Esophagus squamous epithelium (tissue), 5 donors: ENCODE results near the gene SCAMP5. TPM values are rescaled to one million over a fixed set of nuclear protein-coding genes. Genes with fewer than 3 reads are reported as not detected.

ENCODE experiments used
- DNase-seq: peaks from one replicate; lab custom pipeline; 2025; lab: John Stamatoyannopoulos, UW
- H3K27ac ChIP-seq, 4 donors: fragments of 200-600 bp; sonication (generic); one replicate each; pipeline ENCODE4 v1.5.1; 2016 to 2019; ENCODE audit warnings: mild to moderate bottlenecking in 1 of 4
- H3K27me3 ChIP-seq, 4 donors: fragments of 200-600 bp; sonication (generic); 1 replicate in 3 of 4; 2 replicates in 1 of 4; pipeline versions ENCODE4 v1.5.1 to v1.6.0; 2017 to 2021; ENCODE audit warnings: antibody characterized with exemption in 1 of 4
- H3K36me3 ChIP-seq, 3 donors: fragments of 200-600 bp; sonication (generic); one replicate each; pipeline ENCODE4 v1.5.1; 2016 to 2019
- H3K4me1 ChIP-seq, 3 donors: fragments of 200-600 bp; sonication (generic); one replicate each; pipeline ENCODE4 v1.5.1; 2017 to 2019
- H3K4me3 ChIP-seq, 4 donors: fragments of 200-600 bp; sonication (generic); 1 replicate in 3 of 4; 2 replicates in 1 of 4; pipeline ENCODE4 v1.5.1; 2016 to 2019; ENCODE audit warnings: mild to moderate bottlenecking in 2 of 4, moderate library complexity in 1 of 4
- H3K9me3 ChIP-seq, 3 donors: fragments of 200-600 bp; sonication (generic); one replicate each; pipeline ENCODE4 v1.5.1; 2016 to 2019
- POLR2A ChIP-seq, 4 donors: fragments of 450-650 bp; IDR thresholded peaks; one replicate each; pipeline ENCODE4 v1.6.1; 2017; ENCODE audit warnings: antibody characterized with exemption in 4 of 4, mild to moderate bottlenecking in 4 of 4, moderate library complexity in 3 of 4
- WGBS, 2 donors: methylation state at CpG; one replicate each; pipeline ENCODE4 v1.1.5; 2018; 5-methylcytosine and 5-hydroxymethylcytosine counted together
- intact Hi-C: fragments of 100-400 bp; cut with DNase I; formaldehyde crosslinking; loops from one replicate; pipeline ENCODE4 v1.15.0; 2022
- total RNA-seq, 4 donors: library from RNA; depleted of rRNA; stranded (reverse); fragments of >200 nt; gene quantifications; one replicate each; pipeline ENCODE4 v1.1.0, GENCODE V29; 2016
- TF ChIP-seq, protein P1 (sequence below), 6 experiments: fragments of 450-650 bp in 4 of 6; fragments of 200-600 bp in 2 of 6; sonication (generic) in 2 of 6; IDR thresholded peaks; one replicate each; pipeline ENCODE4 v1.5.1; 2016 to 2019; ENCODE audit warnings: antibody characterized with exemption in 6 of 6, mild to moderate bottlenecking in 4 of 6, moderate library complexity in 4 of 6
- donor health status: DM: yes; HTN: yes; CAD: no.

The SCAMP5 gene
- total RNA-seq, 4 donors from 2014 or later: 0.57 to 2.0 (median 0.67) TPM

DNA sequence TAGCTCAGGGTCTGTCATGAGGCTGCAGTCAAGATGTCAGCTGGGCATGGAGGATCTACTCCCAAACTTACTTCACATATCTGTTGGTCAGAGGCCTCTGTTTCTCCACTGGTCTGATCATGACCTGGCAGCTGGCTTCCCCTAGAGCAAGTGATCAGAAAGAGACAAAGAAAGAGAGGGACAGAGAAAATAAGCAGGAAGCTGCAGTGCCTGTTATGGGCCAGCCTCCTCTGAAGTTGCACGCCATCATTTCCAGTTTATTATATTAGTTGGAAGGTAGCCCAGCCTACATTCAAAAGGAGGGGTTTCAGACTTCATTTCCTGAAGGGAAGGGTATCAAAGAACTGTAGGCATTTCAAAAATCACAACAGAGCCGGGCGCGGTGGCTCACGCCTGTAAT lies 33.7 kb upstream of the SCAMP5 start:
- 72 to 78% methylated on average over 4 to 5 of the region's 5 CpGs for WGBS, 2 donors
- Histone ChIP-seq H3K27ac (no peak overlapping the region), H3K36me3 (no peaks in the 10 kb centered on the region)

DNA sequence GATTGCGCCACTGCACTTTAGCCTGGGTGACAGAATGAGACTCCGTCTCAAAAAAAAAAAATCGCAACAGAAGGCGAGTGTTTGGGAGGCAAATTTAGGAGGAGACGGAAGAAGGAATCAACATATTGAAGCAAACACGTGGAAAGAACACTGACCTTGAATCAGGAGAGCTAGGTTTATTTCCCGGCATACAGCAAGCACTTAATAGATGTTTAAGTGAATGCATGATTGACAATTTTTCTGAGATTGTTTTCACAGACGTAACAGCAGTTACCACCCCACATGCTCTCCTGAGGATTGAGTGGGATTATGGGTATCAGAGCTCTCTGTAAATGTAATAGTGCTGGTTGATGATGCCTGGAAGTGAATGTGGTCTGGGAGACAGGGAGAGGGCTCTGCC lies 33.1 kb upstream of the SCAMP5 start:
- peaks cover 15 to 28% (median 21%) of the 10 kb centered on the region in 3 donors for H3K4me1 ChIP-seq
- no peak overlapping the region for H3K4me3 ChIP-seq
- no peak for DNase-seq
- TF ChIP-seq, protein P1, sequence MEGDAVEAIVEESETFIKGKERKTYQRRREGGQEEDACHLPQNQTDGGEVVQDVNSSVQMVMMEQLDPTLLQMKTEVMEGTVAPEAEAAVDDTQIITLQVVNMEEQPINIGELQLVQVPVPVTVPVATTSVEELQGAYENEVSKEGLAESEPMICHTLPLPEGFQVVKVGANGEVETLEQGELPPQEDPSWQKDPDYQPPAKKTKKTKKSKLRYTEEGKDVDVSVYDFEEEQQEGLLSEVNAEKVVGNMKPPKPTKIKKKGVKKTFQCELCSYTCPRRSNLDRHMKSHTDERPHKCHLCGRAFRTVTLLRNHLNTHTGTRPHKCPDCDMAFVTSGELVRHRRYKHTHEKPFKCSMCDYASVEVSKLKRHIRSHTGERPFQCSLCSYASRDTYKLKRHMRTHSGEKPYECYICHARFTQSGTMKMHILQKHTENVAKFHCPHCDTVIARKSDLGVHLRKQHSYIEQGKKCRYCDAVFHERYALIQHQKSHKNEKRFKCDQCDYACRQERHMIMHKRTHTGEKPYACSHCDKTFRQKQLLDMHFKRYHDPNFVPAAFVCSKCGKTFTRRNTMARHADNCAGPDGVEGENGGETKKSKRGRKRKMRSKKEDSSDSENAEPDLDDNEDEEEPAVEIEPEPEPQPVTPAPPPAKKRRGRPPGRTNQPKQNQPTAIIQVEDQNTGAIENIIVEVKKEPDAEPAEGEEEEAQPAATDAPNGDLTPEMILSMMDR (IDR thresholded peaks at IDR 0.05): no peak
- TF ChIP-seq POLR2A (IDR thresholded peaks at IDR 0.05): no peak
- peaks cover 0 to 33% (median 0%) of the 10 kb centered on the region in 4 donors for H3K27me3 ChIP-seq
- intact Hi-C loops: no loop called here
- H3K9me3 ChIP-seq: no peaks in the 10 kb centered on the region
- H3K27ac ChIP-seq: no peak overlapping the region
- WGBS, 2 donors: 87 to 90% methylated on average over 8 of the region's 8 CpGs
- no peaks in the 10 kb centered on the region for H3K36me3 ChIP-seq

More for the DNA sequence above, 33.7 kb upstream of the SCAMP5 start:
- H3K9me3 ChIP-seq: no peaks in the 10 kb centered on the region
- peaks cover 0 to 37% (median 0%) of the 10 kb centered on the region in 4 donors for H3K27me3 ChIP-seq
- H3K4me1 ChIP-seq: peaks cover 16 to 35% (median 25%) of the 10 kb centered on the region in 3 donors
- H3K4me3 ChIP-seq: no peak overlapping the region
- TF ChIP-seq, protein P1 (IDR thresholded peaks at IDR 0.05): no peak
- TF ChIP-seq POLR2A (IDR thresholded peaks at IDR 0.05): no peak
- intact Hi-C loops: no loop called here
- DNase-seq: no peak

DNA sequence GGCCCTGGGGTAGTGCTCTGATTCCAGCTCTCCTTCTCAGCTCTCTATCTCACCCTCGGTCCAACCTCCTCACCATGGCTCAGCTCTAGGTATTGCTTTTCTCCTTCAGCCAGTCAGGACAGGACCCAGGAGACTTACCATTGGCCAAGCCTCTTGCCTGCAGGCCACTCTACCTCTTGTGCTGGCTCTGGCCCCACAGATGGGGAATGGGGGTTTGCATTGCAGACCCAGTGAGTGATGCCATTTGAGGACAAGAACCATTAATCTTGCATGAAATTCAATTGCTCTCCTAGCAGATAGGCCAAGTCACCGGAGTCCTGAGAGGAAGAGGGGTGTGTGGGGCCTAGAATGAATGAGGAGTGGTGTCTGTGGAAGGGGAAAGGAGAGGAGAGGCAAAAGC lies 32.7 kb upstream of the SCAMP5 start:
- TF ChIP-seq POLR2A (IDR thresholded peaks at IDR 0.05): no peak
- TF ChIP-seq, protein P1 (IDR thresholded peaks at IDR 0.05): no peak
- 56 to 63% methylated on average over 1 to 2 of the region's 2 CpGs for WGBS, 2 donors
- no peaks in the 10 kb centered on the region for H3K36me3 ChIP-seq
- H3K4me3 ChIP-seq: no peak overlapping the region
- peaks cover 11 to 24% (median 17%) of the 10 kb centered on the region in 3 donors for H3K4me1 ChIP-seq
- peaks cover 0 to 29% (median 0%) of the 10 kb centered on the region in 4 donors for H3K27me3 ChIP-seq
- intact Hi-C loops: no loop called here
- DNase-seq: no peak
- H3K27ac ChIP-seq: no peak overlapping the region
- no peaks in the 10 kb centered on the region for H3K9me3 ChIP-seq

DNA sequence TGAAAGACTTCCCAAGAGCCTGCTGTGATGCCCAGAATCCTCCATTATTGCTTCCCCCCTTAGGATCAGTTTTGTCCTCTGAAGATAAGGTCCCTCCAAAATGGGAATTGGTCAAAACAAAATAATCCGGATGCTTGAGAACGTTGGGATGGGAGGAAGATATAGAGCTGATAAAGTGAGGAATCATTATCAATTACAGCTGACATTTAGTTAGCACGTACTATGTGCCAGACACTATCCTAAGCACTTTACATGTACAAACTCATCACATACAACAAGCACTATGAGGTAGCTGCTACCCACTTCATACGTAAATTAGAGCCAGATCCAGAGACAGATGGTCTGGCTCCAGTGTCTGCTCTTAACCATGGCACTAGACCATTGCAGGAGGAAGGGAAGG lies 32.1 kb upstream of the SCAMP5 start:
- Histone ChIP-seq H3K4me1 (peaks cover 7 to 19% (median 11%) of the 10 kb centered on the region in 3 donors), H3K27ac (no peak overlapping the region), H3K36me3 (no peaks in the 10 kb centered on the region), H3K4me3 (no peak overlapping the region), H3K9me3 (no peaks in the 10 kb centered on the region), H3K27me3 (peaks cover 0 to 24% (median 0%) of the 10 kb centered on the region in 4 donors)
- intact Hi-C loops: no loop called here
- no peak for TF ChIP-seq POLR2A (IDR thresholded peaks at IDR 0.05)
- TF ChIP-seq, protein P1 (IDR thresholded peaks at IDR 0.05): no peak
- no peak for DNase-seq
- 77 to 85% methylated on average over 4 of the region's 4 CpGs for WGBS, 2 donors

DNA sequence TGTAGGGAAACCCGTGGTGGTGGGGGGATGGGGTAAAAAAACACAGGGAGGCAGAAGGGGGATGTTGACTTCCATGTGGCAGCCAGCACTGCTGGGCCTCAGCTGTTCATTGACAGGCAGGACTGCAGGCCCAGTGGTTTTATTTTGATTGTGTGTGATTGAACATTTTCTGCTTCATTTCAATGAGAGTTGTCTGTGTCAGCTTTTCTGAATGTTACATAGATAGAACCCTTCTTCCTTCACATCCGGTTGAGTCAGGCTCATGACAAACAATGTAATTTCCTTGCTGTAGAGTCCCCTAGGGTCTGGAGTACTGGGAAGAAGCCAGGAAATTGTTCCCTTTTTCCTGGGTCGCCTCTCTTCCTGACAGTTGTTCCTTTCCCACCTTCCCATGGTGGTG lies 30.6 kb upstream of the SCAMP5 start:
- DNase-seq: no peak
- Histone ChIP-seq H3K36me3 (no peaks in the 10 kb centered on the region), H3K9me3 (no peaks in the 10 kb centered on the region), H3K4me3 (no peak overlapping the region), H3K4me1 (peaks cover 0 to 3% (median 0%) of the 10 kb centered on the region in 3 donors), H3K27ac (no peak overlapping the region), H3K27me3 (peaks cover 0 to 8% (median 0%) of the 10 kb centered on the region in 4 donors)
- WGBS, 2 donors: 9 to 21% methylated on average over 3 of the region's 3 CpGs
- intact Hi-C loops: no loop called here
- no peak for TF ChIP-seq POLR2A (IDR thresholded peaks at IDR 0.05)
- TF ChIP-seq, protein P1 (IDR thresholded peaks at IDR 0.05): no peak
